HG03060 (cell line): Measurements from ENCODE around the gene TUT1.
A peak's percentile ranks its signal among the peaks of the same experiment; 100 is the strongest.

Experiments used
- ATAC-seq: cut with Tn5 transposase; IDR thresholded peaks from one replicate; pipeline ENCODE4 v1.9.1; 2021; ENCODE audit warnings: low read depth, moderate number of reproducible peaks; ENCODE audit not compliant: unreplicated experiment

The TUT1 gene

GRCh38 chr11:62543680-62544444 is 47.5 kb downstream of the TUT1 start:
- ATAC-seq: no peak

- no peak for ATAC-seq
These were observed 48.4 kb downstream of the TUT1 start for GRCh38 chr11:62542750-62543567.

GRCh38 chr11:62542111-62542745 is 49.1 kb downstream of the TUT1 start:
- no peak for ATAC-seq

- peak; percentile 32 for ATAC-seq
These were observed 50.3 kb downstream of the TUT1 start for GRCh38 chr11:62540804-62541701.

- ATAC-seq: no peak
These were observed 51.9 kb downstream of the TUT1 start for GRCh38 chr11:62539238-62539925.

- ATAC-seq: no peak
These were observed 52.7 kb downstream of the TUT1 start for GRCh38 chr11:62538470-62539237.

- no peak for ATAC-seq
These were observed 54.9 kb downstream of the TUT1 start for GRCh38 chr11:62536301-62536957.

- ATAC-seq: no peak
These were observed 55.5 kb downstream of the TUT1 start for GRCh38 chr11:62535802-62536201.

- ATAC-seq: no peak
These were observed 56.4 kb downstream of the TUT1 start for GRCh38 chr11:62534779-62535545.

- no peak for ATAC-seq
These were observed 59.2 kb downstream of the TUT1 start for GRCh38 chr11:62532096-62532495.
